ENCODE measurements around the gene UBAC2.
A peak's percentile ranks its signal among the peaks of the same experiment; 100 is the strongest.

UBAC2 gene

GRCh38 chr13:99418103-99418842 lies 217.6 kb downstream of the UBAC2 start:
- DNase-seq (ENCODE audit: low read depth): no peak

- DNase-seq (ENCODE audit: low read depth): no peak
Measured at GRCh38 chr13:99418843-99419140, 218.1 kb downstream of the UBAC2 start.

GRCh38 chr13:99419591-99420243 lies 219.1 kb downstream of the UBAC2 start:
- DNase-seq (ENCODE audit: low read depth): no peak

GRCh38 chr13:99421271-99421670 lies 220.6 kb downstream of the UBAC2 start:
- no peak for DNase-seq (ENCODE audit: low read depth)

- DNase-seq (ENCODE audit: low read depth): no peak
Measured at GRCh38 chr13:99421758-99422585, 221.3 kb downstream of the UBAC2 start.

- no peak for DNase-seq (ENCODE audit: low read depth)
Measured at GRCh38 chr13:99422586-99423220, 222.0 kb downstream of the UBAC2 start.

GRCh38 chr13:99425485-99426341 lies 225.1 kb downstream of the UBAC2 start:
- no peak for DNase-seq (ENCODE audit: low read depth)

GRCh38 chr13:99426426-99426825 lies 225.8 kb downstream of the UBAC2 start:
- DNase-seq (ENCODE audit: low read depth): no peak

- no peak for DNase-seq (ENCODE audit: low read depth)
Measured at GRCh38 chr13:99429670-99430069, 229.0 kb downstream of the UBAC2 start.

- DNase-seq (ENCODE audit: low read depth): no peak
Measured at GRCh38 chr13:99431927-99432608, 231.4 kb downstream of the UBAC2 start.

- DNase-seq (ENCODE audit: low read depth): peak; percentile 86
Measured at GRCh38 chr13:99432609-99433542, 232.2 kb downstream of the UBAC2 start.

GRCh38 chr13:99433543-99434075 lies 233.0 kb downstream of the UBAC2 start:
- DNase-seq (ENCODE audit: low read depth): no peak

GRCh38 chr13:99434258-99434788 lies 233.7 kb downstream of the UBAC2 start:
- DNase-seq (ENCODE audit: low read depth): peak; percentile 75

GRCh38 chr13:99435116-99435515 lies 234.5 kb downstream of the UBAC2 start:
- no peak for DNase-seq (ENCODE audit: low read depth)

- DNase-seq (ENCODE audit: low read depth): no peak
Measured at GRCh38 chr13:99435998-99436397, 235.3 kb downstream of the UBAC2 start.

Data from activated T-cell treated with anti-CD3 and anti-CD28 coated beads for 24 hours (primary cell).